Measurements from ENCODE around the gene KY.

KY gene

GRCh38 chr3:134625885-134626741 is 24.7 kb downstream of the KY start:
- ATAC-seq: no peak
- TF ChIP-seq CREB5 (CRISPR knock-in tag; IDR thresholded peaks at IDR 0.05; ENCODE audit: low read depth) (no peak), SNAI2 (CRISPR knock-in tag; IDR thresholded peaks at IDR 0.05) (no peak)

- TF ChIP-seq CSDC2 (CRISPR knock-in tag; IDR thresholded peaks at IDR 0.05): no peak
- TF ChIP-seq TOX (CRISPR knock-in tag; IDR thresholded peaks at IDR 0.05; ENCODE audit: borderline replicate concordance): no peak
- no peak for TF ChIP-seq ZFP3 (CRISPR knock-in tag; IDR thresholded peaks at IDR 0.05)
- TF ChIP-seq ZC3H10 (CRISPR knock-in tag; IDR thresholded peaks at IDR 0.05): no peak
- TF ChIP-seq ZFP30 (CRISPR knock-in tag; IDR thresholded peaks at IDR 0.05): no peak
- ATAC-seq: no peak
These were observed 25.4 kb downstream of the KY start for GRCh38 chr3:134625462-134625861.

- TF ChIP-seq RARB (CRISPR knock-in tag; IDR thresholded peaks at IDR 0.05): no peak
- TF ChIP-seq CREB5 (CRISPR knock-in tag; IDR thresholded peaks at IDR 0.05; ENCODE audit: low read depth): no peak
- ATAC-seq: no peak
These were observed 26.1 kb downstream of the KY start for GRCh38 chr3:134624537-134625287.

- ATAC-seq: no peak
- TF ChIP-seq ARNTL (CRISPR knock-in tag; IDR thresholded peaks at IDR 0.05; ENCODE audit: borderline replicate concordance, low read depth) (no peak), RARB (CRISPR knock-in tag; IDR thresholded peaks at IDR 0.05) (no peak), ZNF565 (CRISPR knock-in tag; conservative IDR thresholded peaks at IDR 0.05; ENCODE audit: low read depth) (no peak), CREB5 (CRISPR knock-in tag; IDR thresholded peaks at IDR 0.05; ENCODE audit: low read depth) (no peak), CSDC2 (CRISPR knock-in tag; IDR thresholded peaks at IDR 0.05) (no peak), ZNF70 (CRISPR knock-in tag; IDR thresholded peaks at IDR 0.05) (no peak), POU6F1 (CRISPR knock-in tag; IDR thresholded peaks at IDR 0.05; ENCODE audit: borderline replicate concordance, low read depth) (no peak), SNAI2 (CRISPR knock-in tag; IDR thresholded peaks at IDR 0.05) (no peak), BACH2 (CRISPR knock-in tag; IDR thresholded peaks at IDR 0.05; ENCODE audit: borderline replicate concordance) (no peak), ESRRG (CRISPR knock-in tag; IDR thresholded peaks at IDR 0.05) (no peak)
These were observed 27.1 kb downstream of the KY start for GRCh38 chr3:134623615-134624245.

- no peak for TF ChIP-seq ZFP3 (CRISPR knock-in tag; IDR thresholded peaks at IDR 0.05)
- ATAC-seq: no peak
These were observed 27.9 kb downstream of the KY start for GRCh38 chr3:134622806-134623365.

GRCh38 chr3:134621854-134622253 is 29.0 kb downstream of the KY start:
- no peak for ATAC-seq
- TF ChIP-seq CSDC2 (CRISPR knock-in tag; IDR thresholded peaks at IDR 0.05): no peak
- TF ChIP-seq ZFP30 (CRISPR knock-in tag; IDR thresholded peaks at IDR 0.05): no peak
- no peak for TF ChIP-seq ARNTL (CRISPR knock-in tag; IDR thresholded peaks at IDR 0.05; ENCODE audit: borderline replicate concordance, low read depth)
- TF ChIP-seq TOX (CRISPR knock-in tag; IDR thresholded peaks at IDR 0.05; ENCODE audit: borderline replicate concordance): no peak
- no peak for TF ChIP-seq PATZ1 (CRISPR knock-in tag; IDR thresholded peaks at IDR 0.05; ENCODE audit: borderline replicate concordance)
- no peak for TF ChIP-seq RARB (CRISPR knock-in tag; IDR thresholded peaks at IDR 0.05)
- no peak for TF ChIP-seq TSHZ2 (CRISPR knock-in tag; IDR thresholded peaks at IDR 0.05)
- TF ChIP-seq ESRRG (CRISPR knock-in tag; IDR thresholded peaks at IDR 0.05): no peak
- TF ChIP-seq GLIS3 (CRISPR knock-in tag; IDR thresholded peaks at IDR 0.05): no peak

All from SK-N-SH treated with all-trans-retinoic acid at 6 μM for 48 hours (cell line).